HepG2 (cell line): ENCODE data around the gene TANGO2. TPM values are rescaled to one million over a fixed set of nuclear protein-coding genes. Genes with fewer than 3 reads are reported as not detected.

ENCODE experiments used
- ATAC-seq: fragments of 200-7000 bp; cut with Tn5 transposase; 3 replicates; pipeline ENCODE4 v1.9.1; 2020; ENCODE audit warnings: mild to moderate bottlenecking, moderate library complexity
- BruUV-seq: library from RNA; stranded (reverse); fragments of 400-500 nt; replicated peaks from 2 replicates; lab custom pipeline; 2021; lab: Mats Ljungman, UMichigan
- CTCF ChIA-PET: fragments of 300-600 bp; formaldehyde crosslinking; extraction: SDS; loops from one replicate; lab custom pipeline; 2021; ENCODE audit warnings: low total read pairs, inconsistent platforms, low intra/inter-chr PET ratio; lab: Yijun Ruan, JAX
- POLR2A ChIA-PET: fragments of 350-600 bp; sonication (Branson Sonifier 250); formaldehyde crosslinking; loops from one replicate; lab custom pipeline; 2020; ENCODE audit warnings: antibody characterized with exemption, inconsistent platforms; lab: Yijun Ruan, JAX
- DNase-seq: peaks from one replicate; pipeline ENCODE4 v3.0.0-alpha.2; 2015; ENCODE audit warnings: low spot score
- FAIRE-seq: peaks from 3 replicates; lab custom pipeline; 2011; peaks lifted over from hg19 to GRCh38; lab: Jason Lieb, UNC
- H2AFZ ChIP-seq: one replicate; pipeline ENCODE4 v1.6.1; 2011; ENCODE audit warnings: low read length, inconsistent platforms
- H3K27ac ChIP-seq: fragments of 300-600 bp; 3 replicates; pipeline ENCODE4 v1.8.0; 2011; ENCODE audit warnings: mixed run types, mild to moderate bottlenecking, mixed read lengths, low read length, inconsistent platforms; ENCODE audit not compliant: insufficient read depth; ENCODE audit errors: extremely low read length
- H3K27me3 ChIP-seq, 2 experiments: fragments of 200-600 bp in 1 of 2; 2 replicates in 1 of 2; 3 replicates in 1 of 2; pipeline versions ENCODE4 v1.6.0 to v1.8.0; 2011; ENCODE audit warnings: low read length in 2 of 2, mild to moderate bottlenecking in 2 of 2, moderate library complexity in 2 of 2, inconsistent platforms in 1 of 2; ENCODE audit not compliant: insufficient read depth in 2 of 2, control insufficient read depth in 1 of 2
- H3K36me3 ChIP-seq, 2 experiments: fragments of 200-600 bp in 1 of 2; replicated peaks in 1 of 2; 2 replicates in 1 of 2; 3 replicates in 1 of 2; pipeline versions ENCODE4 v1.5.1 to v1.8.0; 2011; ENCODE audit warnings: low read length in 2 of 2, inconsistent platforms in 1 of 2; ENCODE audit not compliant: insufficient read depth in 2 of 2, control insufficient read depth in 1 of 2
- H3K4me1 ChIP-seq: 2 replicates; pipeline ENCODE4 v1.5.1; 2012; ENCODE audit warnings: low read length, inconsistent platforms; ENCODE audit not compliant: insufficient read depth
- H3K4me2 ChIP-seq: 2 replicates; pipeline ENCODE4 v1.6.0; 2011; ENCODE audit warnings: low read depth, low read length, inconsistent platforms
- H3K4me3 ChIP-seq, 3 experiments: fragments of 200-600 bp in 1 of 3; sonication (generic), shearing (Covaris generic) in 1 of 3; replicated peaks in 1 of 3; 2 replicates each; pipeline ENCODE4 v1.5.1; 2011 to 2016; ENCODE audit warnings: low read length in 3 of 3, inconsistent platforms in 2 of 3, low read depth in 2 of 3, mild to moderate bottlenecking in 2 of 3, control low read depth in 1 of 3, mixed read lengths in 1 of 3; ENCODE audit not compliant: insufficient read depth in 1 of 3
- H3K79me2 ChIP-seq: one replicate; pipeline ENCODE4 v1.6.1; 2011; ENCODE audit warnings: low read length, inconsistent platforms; ENCODE audit not compliant: insufficient read depth
- H3K9ac ChIP-seq: 2 replicates; pipeline ENCODE4 v1.6.0; 2011; ENCODE audit warnings: mild to moderate bottlenecking, low read depth, low read length, inconsistent platforms; ENCODE audit not compliant: insufficient read depth
- H3K9me3 ChIP-seq: 2 replicates; pipeline ENCODE4 v1.5.1; 2012; ENCODE audit warnings: mild to moderate bottlenecking, low read length
- H4K20me1 ChIP-seq: 2 replicates; pipeline ENCODE4 v1.6.0; 2011; ENCODE audit warnings: inconsistent platforms, mild to moderate bottlenecking, low read length, moderate library complexity; ENCODE audit not compliant: insufficient read depth
- ATM ChIP-seq: fragments of 450-650 bp; IDR thresholded peaks from 2 replicates; pipeline ENCODE4 v1.7.1; 2017; ENCODE audit warnings: mild to moderate bottlenecking, borderline replicate concordance
- CREB3 ChIP-seq: sonication (generic); formaldehyde crosslinking; IDR thresholded peaks from 2 replicates; pipeline ENCODE4 v1.5.0; 2020; ENCODE audit warnings: missing genetic modification reagents
- E2F5 ChIP-seq: sonication (generic); formaldehyde crosslinking; conservative IDR thresholded peaks from 2 replicates; pipeline ENCODE4 v1.4.0; 2020; ENCODE audit warnings: missing genetic modification reagents
- HES4 ChIP-seq: sonication (generic); formaldehyde crosslinking; IDR thresholded peaks from 2 replicates; pipeline ENCODE4 v1.9.0; 2021; ENCODE audit warnings: mild to moderate bottlenecking, missing genetic modification reagents, borderline replicate concordance
- MATR3 ChIP-seq: sonication (generic); formaldehyde crosslinking; IDR thresholded peaks from 2 replicates; pipeline ENCODE4 v1.4.0; 2020; ENCODE audit warnings: missing genetic modification reagents
- MTA3 ChIP-seq: sonication (generic); formaldehyde crosslinking; IDR thresholded peaks from 2 replicates; pipeline ENCODE4 v1.4.0; 2020; ENCODE audit warnings: missing genetic modification reagents
- NCOA1 ChIP-seq: sonication (generic); formaldehyde crosslinking; IDR thresholded peaks from 2 replicates; pipeline ENCODE4 v1.9.0; 2021; ENCODE audit warnings: missing genetic modification reagents
- NCOA5 ChIP-seq: sonication (generic); formaldehyde crosslinking; IDR thresholded peaks from 2 replicates; pipeline ENCODE4 v1.4.0; 2020; ENCODE audit warnings: missing genetic modification reagents
- NR2F1 ChIP-seq, 2 experiments: fragments of 450-650 bp in 1 of 2; formaldehyde crosslinking in 1 of 2; IDR thresholded peaks; 2 replicates each; pipeline versions ENCODE4 v1.5.0 to v1.6.1; 2016 to 2020; ENCODE audit warnings: mild to moderate bottlenecking in 1 of 2, missing compliant biosample characterization in 1 of 2, missing genetic modification reagents in 1 of 2, moderate library complexity in 1 of 2
- NR2F6 ChIP-seq, 2 experiments: IDR thresholded peaks; 2 replicates each; pipeline ENCODE4 v1.6.1; 2016; ENCODE audit warnings: antibody characterized with exemption in 1 of 2, mild to moderate bottlenecking in 1 of 2
- PHB2 ChIP-seq: fragments of 450-650 bp; IDR thresholded peaks from 2 replicates; pipeline ENCODE4 v1.6.1; 2018; ENCODE audit not compliant: partially characterized antibody
- PRPF4 ChIP-seq: fragments of 200-400 bp; formaldehyde crosslinking; IDR thresholded peaks from 2 replicates; pipeline ENCODE4 v1.6.1; 2016; ENCODE audit warnings: low read length, low read depth; ENCODE audit not compliant: poor library complexity, severe bottlenecking
- RORA ChIP-seq: sonication (generic); formaldehyde crosslinking; IDR thresholded peaks from 2 replicates; pipeline ENCODE4 v1.5.0; 2020; ENCODE audit warnings: mild to moderate bottlenecking, missing genetic modification reagents, moderate library complexity
- SATB2 ChIP-seq: sonication (generic); formaldehyde crosslinking; IDR thresholded peaks from 2 replicates; pipeline ENCODE4 v1.5.0; 2020; ENCODE audit warnings: missing genetic modification reagents
- TFE3 ChIP-seq: IDR thresholded peaks from 2 replicates; pipeline ENCODE4 v1.6.1; 2016
- ZNF260 ChIP-seq: sonication (generic); formaldehyde crosslinking; IDR thresholded peaks from 2 replicates; pipeline ENCODE4 v1.4.0; 2020; ENCODE audit warnings: missing genetic modification reagents, low read depth, mild to moderate bottlenecking, borderline replicate concordance
- ZNF652 ChIP-seq: IDR thresholded peaks from 2 replicates; pipeline ENCODE4 v1.6.1; 2016; ENCODE audit warnings: low read depth, borderline replicate concordance
- ZNF709 ChIP-seq: sonication (generic); formaldehyde crosslinking; IDR thresholded peaks from 2 replicates; pipeline ENCODE4 v1.5.0; 2020; ENCODE audit warnings: mild to moderate bottlenecking, missing genetic modification reagents
- WGBS: methylation state at CpG from one replicate; pipeline ENCODE4 v1.1.6; 2017; ENCODE audit warnings: low lambda C conversion rate; 5-methylcytosine and 5-hydroxymethylcytosine counted together
- in situ Hi-C: cut with HindIII; loops from 2 replicates; pipeline ENCODE4 v1.10.0; 2017; ENCODE audit warnings: low pct_unique_long_range_greater_than_20kb; ENCODE audit not compliant: extremely low pct_ligation_motif_present
- intact Hi-C: fragments of 100-400 bp; cut with micrococcal nuclease; formaldehyde crosslinking; loops from one replicate; pipeline ENCODE4 v1.10.0; 2022; ENCODE audit not compliant: unreplicated experiment
- polyA plus RNA-seq, 8 experiments: library from polyadenylated mRNA; depleted of rRNA in 3 of 8; stranded (reverse) in 7 of 8; unstranded in 1 of 8; fragments of >200 nt; fragmentation: Illumina TruSeq in 4 of 8; extraction: Trizol in 4 of 8; gene quantifications; 2 replicates each; pipeline versions ENCODE4 v1.2.1 to v1.2.3, GENCODE V29; 2011 to 2016; ENCODE audit warnings: low read depth in 4 of 8, missing spikeins in 1 of 8, mixed read lengths in 1 of 8; ENCODE audit not compliant: insufficient read depth in 1 of 8
- total RNA-seq, 5 experiments: library from RNA; depleted of rRNA; stranded (reverse); fragments of >200 nt; fragmentation: Illumina TruSeq; extraction: Trizol; gene quantifications; 2 replicates each; pipeline ENCODE4 v1.2.3, GENCODE V29; 2016; ENCODE audit warnings: low read depth in 1 of 5

The TANGO2 gene
- total and polyA plus RNA-seq, 2 of the 13 experiments (the other 11 are each of a cell fraction or from before 2014, with no cell fraction given), result 12.9 to 14.8 TPM

GRCh38 chr22:19978748-19979147, 42.2 kb upstream of the TANGO2 start:
- ATAC-seq, result no peak
- no peak overlapping the region for H3K9ac ChIP-seq
- no peak overlapping the region for H3K27ac ChIP-seq
- H3K27me3 ChIP-seq, result no peaks in the 10 kb centered on the region
- no peaks in the 10 kb centered on the region for H4K20me1 ChIP-seq
- intact Hi-C loops, result no loop called here
- TF ChIP-seq NR2F1 (CRISPR knock-in tag; IDR thresholded peaks at IDR 0.05), result no peak
- TF ChIP-seq MTA3 (CRISPR knock-in tag), result no peak
- no peak for TF ChIP-seq NCOA5
- no peak for TF ChIP-seq E2F5 (CRISPR knock-in tag)
- no peak for TF ChIP-seq NR2F6 (IDR thresholded peaks at IDR 0.05)
- no peak for TF ChIP-seq NR2F6 (CRISPR knock-in tag; IDR thresholded peaks at IDR 0.05)
- no peak for TF ChIP-seq ZNF260 (CRISPR knock-in tag)
- TF ChIP-seq CREB3 (CRISPR knock-in tag), result no peak
- no peak for TF ChIP-seq NCOA1 (CRISPR knock-in tag)
- no peak for TF ChIP-seq PHB2
- TF ChIP-seq RORA (CRISPR knock-in tag), result no peak
- TF ChIP-seq ZNF709 (CRISPR knock-in tag), result no peak
- no peak for TF ChIP-seq ATM
- no peak for TF ChIP-seq SATB2 (CRISPR knock-in tag)
- TF ChIP-seq ZNF652 (CRISPR knock-in tag), result no peak
- TF ChIP-seq TFE3, result no peak
- no peak for TF ChIP-seq PRPF4
- no peak for TF ChIP-seq HES4 (CRISPR knock-in tag)
- no peak for TF ChIP-seq MATR3
- TF ChIP-seq, all 625 proteins: peak for 0
- ChIA-PET CTCF (no interaction called here), POLR2A (interaction anchor here (1.7 kb wide), 1 partner anchor 34 kb away, joined by 3 read pairs; no protein-coding TSS in a partner anchor)
- in situ Hi-C loops, result no loop called here
- no peaks in the 10 kb centered on the region for H3K9me3 ChIP-seq
- no peak for DNase-seq
- no peaks in the 10 kb centered on the region for H3K79me2 ChIP-seq
- peaks cover 1 to 13% of the 10 kb centered on the region in 2 experiments; a peak in 2 of 5 replicates for H3K36me3 ChIP-seq
- peaks cover 10% of the 10 kb centered on the region; the same call in 1 of the 2 replicates for H3K4me1 ChIP-seq
- H2AFZ ChIP-seq, result no peak overlapping the region
- no peak overlapping the region for H3K4me2 ChIP-seq
- no peak overlapping the region for H3K4me3 ChIP-seq
- FAIRE-seq, result no peak
- BruUV-seq, result no TSS peak
- WGBS, result 96% methylated on average over 11 of the region's 17 CpGs
